SU-DHL-6 (cell line): ENCODE results near the gene SORL1.

Source experiments
- H2AFZ ChIP-seq: fragments of 200-600 bp; sonication (generic); 2 replicates; pipeline ENCODE4 v1.6.1; 2014; ENCODE audit warnings: low read depth, mild to moderate bottlenecking, moderate library complexity, mixed read lengths, antibody characterized with exemption, low read length; ENCODE audit not compliant: severe bottlenecking
- H3F3A ChIP-seq: fragments of 200-600 bp; shearing (Covaris generic); 2 replicates; pipeline ENCODE4 v1.6.0; 2016; ENCODE audit warnings: antibody characterized with exemption, mild to moderate bottlenecking; ENCODE audit not compliant: insufficient read depth
- H3K27ac ChIP-seq: fragments of 200-600 bp; sonication (generic); 2 replicates; pipeline ENCODE4 v1.5.1; 2016; ENCODE audit warnings: low read depth, mild to moderate bottlenecking, low read length, moderate library complexity, mixed read lengths
- H3K27me3 ChIP-seq: fragments of 200-600 bp; sonication (generic), shearing (Covaris generic); 2 replicates; pipeline ENCODE4 v1.6.0; 2014; ENCODE audit warnings: mild to moderate bottlenecking, low read length
- H3K36me3 ChIP-seq: fragments of 200-600 bp; sonication (generic); 2 replicates; pipeline ENCODE4 v1.6.1; 2014; ENCODE audit warnings: mild to moderate bottlenecking, low read length, mixed read lengths
- H3K4me2 ChIP-seq: fragments of 300-600, 200-600 bp; shearing (Covaris generic), sonication (generic); 2 replicates; pipeline ENCODE4 v1.6.0; 2014; ENCODE audit warnings: low read length, low read depth, mild to moderate bottlenecking; ENCODE audit not compliant: poor library complexity, severe bottlenecking
- H3K4me3 ChIP-seq: fragments of 200-600 bp; sonication (generic); 2 replicates; pipeline ENCODE4 v1.5.1; 2014; ENCODE audit warnings: antibody characterized with exemption, low read length, mild to moderate bottlenecking, mixed read lengths; ENCODE audit not compliant: insufficient read depth, poor library complexity, severe bottlenecking
- H3K79me2 ChIP-seq: fragments of 200-600 bp; sonication (generic); 2 replicates; pipeline ENCODE4 v1.6.1; 2014; ENCODE audit warnings: mild to moderate bottlenecking, low read length, moderate library complexity; ENCODE audit not compliant: insufficient read depth
- H3K9ac ChIP-seq: fragments of 200-600 bp; sonication (generic); 2 replicates; pipeline ENCODE4 v1.7.0; 2014; ENCODE audit warnings: mild to moderate bottlenecking, low read length
- H3K9me2 ChIP-seq: fragments of 200-600 bp; sonication (generic); replicated peaks from 2 replicates; pipeline ENCODE4 v1.6.1; 2014; ENCODE audit warnings: low read length; ENCODE audit not compliant: insufficient read depth
- H3K9me3 ChIP-seq: fragments of 200-600 bp; sonication (generic); 2 replicates; pipeline ENCODE4 v1.6.1; 2014; ENCODE audit warnings: low read length, mixed read lengths; ENCODE audit not compliant: insufficient read depth
- H4K20me1 ChIP-seq: fragments of 200-600 bp; sonication (generic); 2 replicates; pipeline ENCODE4 v1.6.1; 2014; ENCODE audit warnings: low read depth, mild to moderate bottlenecking, antibody characterized with exemption, low read length, moderate library complexity, mixed read lengths
- CTCF ChIP-seq: fragments of 200-600 bp; sonication (generic); IDR thresholded peaks from one replicate; pipeline ENCODE4 v1.5.1; 2017; ENCODE audit warnings: antibody characterized with exemption, mild to moderate bottlenecking, low read length, moderate library complexity; ENCODE audit not compliant: insufficient read depth, poor library complexity, severe bottlenecking
- EZH2phosphoT487 ChIP-seq: fragments of 200-600 bp; sonication (generic), shearing (Covaris generic); conservative IDR thresholded peaks from 2 replicates; pipeline ENCODE4 v1.6.1; 2018; ENCODE audit warnings: mild to moderate bottlenecking, antibody characterized with exemption, low read length, moderate library complexity, mixed read lengths

SORL1 gene

GRCh38 chr11:121563003-121563402, 110.9 kb downstream of the SORL1 start:
- Histone ChIP-seq H4K20me1 (no peaks in the 10 kb centered on the region), H3K79me2 (peaks cover 46% of the 10 kb centered on the region), H3K9me3 (no peaks in the 10 kb centered on the region), H3K36me3 (peaks cover 74% of the 10 kb centered on the region), H2AFZ (no peak overlapping the region), H3K27ac (no peak overlapping the region), H3K9ac (no peak overlapping the region), H3K9me2 (no peaks in the 10 kb centered on the region), H3K4me3 (no peak overlapping the region), H3F3A (peaks cover 45% of the 10 kb centered on the region), H3K27me3 (no peaks in the 10 kb centered on the region), H3K4me2 (no peak overlapping the region)
- TF ChIP-seq CTCF (no peak), EZH2phosphoT487 (no peak)

- Histone ChIP-seq H3K27me3 (no peaks in the 10 kb centered on the region), H3K4me3 (no peak overlapping the region), H3K4me2 (no peak overlapping the region), H4K20me1 (no peaks in the 10 kb centered on the region), H3K79me2 (peaks cover 46% of the 10 kb centered on the region), H3K9me3 (no peaks in the 10 kb centered on the region), H3K36me3 (peaks cover 68% of the 10 kb centered on the region), H3K9ac (no peak overlapping the region), H2AFZ (no peak overlapping the region), H3K9me2 (no peaks in the 10 kb centered on the region), H3F3A (peaks cover 54% of the 10 kb centered on the region), H3K27ac (peak overlapping the region; percentile 1; the same call in 1 of the 2 replicates)
- TF ChIP-seq EZH2phosphoT487 = no peak
- no peak for TF ChIP-seq CTCF
These were observed 112.0 kb downstream of the SORL1 start for GRCh38 chr11:121563900-121564822.

- Histone ChIP-seq H3K36me3 (peaks cover 59% of the 10 kb centered on the region), H3F3A (peaks cover 53% of the 10 kb centered on the region), H3K27ac (peak overlapping the region; percentile 81), H3K79me2 (peaks cover 42% of the 10 kb centered on the region), H3K9me3 (no peaks in the 10 kb centered on the region), H3K4me2 (no peak overlapping the region), H3K9me2 (no peaks in the 10 kb centered on the region), H2AFZ (no peak overlapping the region), H4K20me1 (no peaks in the 10 kb centered on the region), H3K4me3 (no peak overlapping the region), H3K9ac (no peak overlapping the region), H3K27me3 (no peaks in the 10 kb centered on the region)
- TF ChIP-seq EZH2phosphoT487 (no peak), CTCF (no peak)
These were observed 113.0 kb downstream of the SORL1 start for GRCh38 chr11:121564948-121565684.
